GM12891 (cell line): ENCODE data around the gene S100A12.

Experiments used
- POLR2A ChIP-seq: IDR thresholded peaks from 2 replicates; pipeline ENCODE4 v1.6.1; 2011; ENCODE audit warnings: low read depth, low read length, control low read depth
- SPI1 ChIP-seq: IDR thresholded peaks from 2 replicates; pipeline ENCODE4 v1.6.1; 2011; ENCODE audit warnings: low read depth, low read length, control low read depth

DNA sequence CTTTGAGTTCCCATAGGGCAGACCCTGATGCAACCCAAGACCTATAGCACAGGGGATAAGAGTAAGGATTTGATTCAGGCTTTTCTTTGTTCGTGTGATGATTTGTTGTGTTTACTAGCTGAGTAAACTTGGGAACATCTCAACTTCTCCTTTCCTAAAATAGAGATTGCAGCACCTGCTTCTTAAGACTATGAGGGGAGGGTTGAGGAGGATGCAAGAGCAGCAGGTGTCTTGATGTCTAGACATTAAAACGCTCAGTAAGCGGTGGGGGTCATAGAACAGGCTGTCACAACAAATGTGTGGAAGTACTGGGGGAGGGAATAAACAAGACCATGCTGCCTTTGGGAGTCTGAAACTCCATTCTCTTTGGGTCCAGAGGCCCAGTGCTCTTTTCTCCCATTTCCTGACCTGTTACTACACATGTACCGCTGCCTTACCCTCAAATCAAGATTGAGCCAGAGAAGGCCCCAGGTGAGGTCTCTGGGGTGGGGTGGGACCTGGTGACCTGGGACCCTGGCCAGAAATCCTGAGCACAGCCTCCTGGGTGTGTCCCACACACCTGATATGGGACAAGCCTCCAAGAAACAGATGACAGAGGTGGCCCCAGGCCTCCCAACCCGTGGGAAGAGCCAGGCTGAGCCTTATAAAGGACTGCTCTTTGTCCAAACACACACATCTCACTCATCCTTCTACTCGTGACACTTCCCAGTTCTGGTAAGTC is 40.6 kb upstream of the S100A12 start, which contains the start of gene S100A7A:
- TF ChIP-seq POLR2A: no peak
- no peak for TF ChIP-seq SPI1
